ENCODE results near the gene SLC24A3.

GRCh38 chr20:19515074-19515473, 302.6 kb downstream of the SLC24A3 start:
- TF ChIP-seq CTCF (IDR thresholded peaks at IDR 0.05) (no peak), POLR2AphosphoS5 (IDR thresholded peaks at IDR 0.05; ENCODE audit: low read depth, low read length) (no peak), SIN3A (IDR thresholded peaks at IDR 0.05; ENCODE audit: borderline replicate concordance, insufficient read depth, low read depth, low read length) (no peak)

Measured in Panc1 (cell line).